Neural progenitor cell (in vitro differentiated cells): ENCODE measurements around the gene CDK10. TPM values are rescaled to one million over a fixed set of nuclear protein-coding genes. Genes with fewer than 3 reads are reported as not detected.

ENCODE experiments used
- DNase-seq: peaks from one replicate; pipeline ENCODE4 v3.0.0-alpha.2; 2016; ENCODE audit warnings: low spot score
- H2AFZ ChIP-seq: fragments of 200-600 bp; sonication (generic); replicated peaks from 2 replicates; pipeline ENCODE4 v1.6.1; 2016; ENCODE audit warnings: antibody characterized with exemption
- H3F3A ChIP-seq: fragments of 200-600 bp; sonication (generic); 2 replicates; pipeline ENCODE4 v1.6.1; 2016; ENCODE audit warnings: antibody characterized with exemption, low read depth
- H3K27ac ChIP-seq: fragments of 200-600 bp; sonication (generic); 2 replicates; pipeline ENCODE4 v1.5.1; 2016; ENCODE audit warnings: mild to moderate bottlenecking
- H3K27me3 ChIP-seq: fragments of 200-600 bp; sonication (generic); 2 replicates; pipeline ENCODE4 v1.6.1; 2016; ENCODE audit warnings: mild to moderate bottlenecking, moderate library complexity
- H3K36me3 ChIP-seq: fragments of 200-600 bp; sonication (generic); 2 replicates; pipeline ENCODE4 v1.5.1; 2016
- H3K4me1 ChIP-seq: fragments of 200-600 bp; sonication (generic); 2 replicates; pipeline ENCODE4 v1.6.1; 2016; ENCODE audit warnings: mixed run types
- H3K4me2 ChIP-seq: fragments of 200-600 bp; sonication (generic); 2 replicates; pipeline ENCODE4 v1.6.1; 2016
- H3K4me3 ChIP-seq: fragments of 200-600 bp; sonication (generic); 2 replicates; pipeline ENCODE4 v1.5.1; 2016
- H3K79me2 ChIP-seq: fragments of 200-600 bp; sonication (generic); 2 replicates; pipeline ENCODE4 v1.6.1; 2016; ENCODE audit warnings: low read depth
- H3K9ac ChIP-seq: fragments of 200-600 bp; sonication (generic); 2 replicates; pipeline ENCODE4 v1.6.1; 2016
- H3K9me3 ChIP-seq: fragments of 200-600 bp; sonication (generic); 2 replicates; pipeline ENCODE4 v1.5.1; 2016; ENCODE audit warnings: low read depth
- H4K20me1 ChIP-seq: fragments of 200-600 bp; sonication (generic); 2 replicates; pipeline ENCODE4 v1.6.1; 2016; ENCODE audit warnings: low read depth
- H3K27ac Mint-ChIP-seq: 3 replicates; pipeline ENCODE4 v1.8.0; 2021; ENCODE audit warnings: mixed read lengths
- H3K27me3 Mint-ChIP-seq: 2 replicates; pipeline ENCODE4 v1.8.0; 2022; ENCODE audit warnings: low read depth, mild to moderate bottlenecking, inconsistent platforms, moderate library complexity, mixed read lengths; ENCODE audit not compliant: insufficient read depth
- H3K36me3 Mint-ChIP-seq: 3 replicates; pipeline ENCODE4 v1.8.0; 2021; ENCODE audit warnings: mixed read lengths
- H3K4me1 Mint-ChIP-seq: 3 replicates; pipeline ENCODE4 v1.8.0; 2021; ENCODE audit warnings: mixed read lengths
- H3K4me3 Mint-ChIP-seq: 3 replicates; pipeline ENCODE4 v1.8.0; 2021; ENCODE audit warnings: mild to moderate bottlenecking, moderate library complexity, mixed read lengths
- H3K9me3 Mint-ChIP-seq: 3 replicates; pipeline ENCODE4 v1.8.0; 2020; ENCODE audit warnings: mixed read lengths
- EZH2 ChIP-seq: fragments of 200-600 bp; sonication (generic); IDR thresholded peaks from 2 replicates; pipeline ENCODE4 v1.6.1; 2017; ENCODE audit warnings: antibody characterized with exemption, mild to moderate bottlenecking, moderate library complexity
- EZH2phosphoT487 ChIP-seq: fragments of 200-600 bp; sonication (generic); IDR thresholded peaks from 2 replicates; pipeline ENCODE4 v1.6.1; 2017; ENCODE audit warnings: antibody characterized with exemption
- total RNA-seq: library from RNA; depleted of rRNA; stranded (reverse); fragments of >200 nt; gene quantifications from 2 replicates; pipeline ENCODE4 v1.2.3, GENCODE V29; 2015; ENCODE audit warnings: low replicate concordance
- TF ChIP-seq, protein P1 (sequence below): fragments of 200-600 bp; sonication (generic); IDR thresholded peaks from 2 replicates; pipeline ENCODE4 v1.5.1; 2017; ENCODE audit warnings: antibody characterized with exemption, mild to moderate bottlenecking

CDK10 gene
- total RNA-seq, 1 donor from 2014 or later = 75.6 TPM

- Histone ChIP-seq H2AFZ (no peak overlapping the region), H3K9ac (no peak overlapping the region), H3K4me1 (peaks cover 15% of the 10 kb centered on the region), H4K20me1 (no peaks in the 10 kb centered on the region), H3K4me2 (peak overlapping the region; percentile 8), H3K79me2 (no peaks in the 10 kb centered on the region), H3F3A (peaks cover 8% of the 10 kb centered on the region), H3K4me3 (no peak overlapping the region), H3K9me3 (no peaks in the 10 kb centered on the region), H3K27ac (no peak overlapping the region), H3K27me3 (peaks cover 6% of the 10 kb centered on the region), H3K36me3 (no peaks in the 10 kb centered on the region)
- TF ChIP-seq, protein P1, sequence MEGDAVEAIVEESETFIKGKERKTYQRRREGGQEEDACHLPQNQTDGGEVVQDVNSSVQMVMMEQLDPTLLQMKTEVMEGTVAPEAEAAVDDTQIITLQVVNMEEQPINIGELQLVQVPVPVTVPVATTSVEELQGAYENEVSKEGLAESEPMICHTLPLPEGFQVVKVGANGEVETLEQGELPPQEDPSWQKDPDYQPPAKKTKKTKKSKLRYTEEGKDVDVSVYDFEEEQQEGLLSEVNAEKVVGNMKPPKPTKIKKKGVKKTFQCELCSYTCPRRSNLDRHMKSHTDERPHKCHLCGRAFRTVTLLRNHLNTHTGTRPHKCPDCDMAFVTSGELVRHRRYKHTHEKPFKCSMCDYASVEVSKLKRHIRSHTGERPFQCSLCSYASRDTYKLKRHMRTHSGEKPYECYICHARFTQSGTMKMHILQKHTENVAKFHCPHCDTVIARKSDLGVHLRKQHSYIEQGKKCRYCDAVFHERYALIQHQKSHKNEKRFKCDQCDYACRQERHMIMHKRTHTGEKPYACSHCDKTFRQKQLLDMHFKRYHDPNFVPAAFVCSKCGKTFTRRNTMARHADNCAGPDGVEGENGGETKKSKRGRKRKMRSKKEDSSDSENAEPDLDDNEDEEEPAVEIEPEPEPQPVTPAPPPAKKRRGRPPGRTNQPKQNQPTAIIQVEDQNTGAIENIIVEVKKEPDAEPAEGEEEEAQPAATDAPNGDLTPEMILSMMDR = no peak
- no peak for TF ChIP-seq EZH2
- TF ChIP-seq EZH2phosphoT487 = no peak
- Mint-ChIP-seq H3K4me1 (peaks cover 16% of the 10 kb centered on the region), H3K4me3 (peak overlapping the region; percentile 71), H3K9me3 (no peaks in the 10 kb centered on the region), H3K36me3 (peaks cover 3% of the 10 kb centered on the region), H3K27me3 (peaks cover 19% of the 10 kb centered on the region), H3K27ac (peak overlapping the region; percentile 79)
- peak; percentile 18 for DNase-seq
Observed at GRCh38 chr16:89709716-89710432, 23.4 kb downstream of the CDK10 start.

- no peak overlapping the region for H3K4me3 Mint-ChIP-seq
Observed at GRCh38 chr16:89710709-89711564, 24.4 kb downstream of the CDK10 start.

GRCh38 chr16:89711601-89712273 is 25.2 kb downstream of the CDK10 start:
- H3K79me2 ChIP-seq = no peaks in the 10 kb centered on the region
- Mint-ChIP-seq H3K9me3 (no peaks in the 10 kb centered on the region), H3K27me3 (peaks cover 15% of the 10 kb centered on the region), H3K27ac (no peak overlapping the region), H3K4me3 (no peak overlapping the region), H3K36me3 (peaks cover 4% of the 10 kb centered on the region), H3K4me1 (peaks cover 8% of the 10 kb centered on the region)
- H3K27ac ChIP-seq = no peak overlapping the region
- DNase-seq = peak; percentile 65
- peak overlapping the region; percentile 79 for H3K4me2 ChIP-seq
- H4K20me1 ChIP-seq = no peaks in the 10 kb centered on the region
- H3K27me3 ChIP-seq = no peaks in the 10 kb centered on the region
- H3K36me3 ChIP-seq = no peaks in the 10 kb centered on the region
- H3K4me3 ChIP-seq = peak overlapping the region; percentile 69
- H3K4me1 ChIP-seq = peaks cover 11% of the 10 kb centered on the region
- TF ChIP-seq EZH2phosphoT487 = no peak
- TF ChIP-seq, protein P1 = no peak
- TF ChIP-seq EZH2 = no peak
- peaks cover 8% of the 10 kb centered on the region for H3F3A ChIP-seq
- peak overlapping the region; percentile 4 for H3K9ac ChIP-seq
- H3K9me3 ChIP-seq = no peaks in the 10 kb centered on the region
- H2AFZ ChIP-seq = peak overlapping the region; percentile 67

More at GRCh38 chr16:89710709-89711564, 24.4 kb downstream of the CDK10 start:
- H2AFZ ChIP-seq = no peak overlapping the region
- H3K9me3 ChIP-seq = no peaks in the 10 kb centered on the region
- peaks cover 4% of the 10 kb centered on the region for H3K36me3 Mint-ChIP-seq
- H3K36me3 ChIP-seq = no peaks in the 10 kb centered on the region
- no peaks in the 10 kb centered on the region for H4K20me1 ChIP-seq
- no peak overlapping the region for H3K9ac ChIP-seq
- H3K4me1 Mint-ChIP-seq = peaks cover 10% of the 10 kb centered on the region
- no peaks in the 10 kb centered on the region for H3K9me3 Mint-ChIP-seq
- no peak overlapping the region for H3K27ac Mint-ChIP-seq
- H3K79me2 ChIP-seq = no peaks in the 10 kb centered on the region
- peaks cover 8% of the 10 kb centered on the region for H3F3A ChIP-seq
- H3K4me2 ChIP-seq = no peak overlapping the region
- no peaks in the 10 kb centered on the region for H3K27me3 ChIP-seq
- DNase-seq = peak; percentile 16
- H3K4me1 ChIP-seq = peaks cover 15% of the 10 kb centered on the region
- no peak overlapping the region for H3K4me3 ChIP-seq
- no peak for TF ChIP-seq EZH2phosphoT487
- TF ChIP-seq, protein P1 = no peak
- no peak for TF ChIP-seq EZH2
- no peak overlapping the region for H3K27ac ChIP-seq
- H3K27me3 Mint-ChIP-seq = peaks cover 15% of the 10 kb centered on the region
